Fibroblast of peridontal ligament (primary cell): ENCODE measurements around the gene SOBP.
"Not testable (repeated sequence)": the region's sequence is repeated elsewhere in the genome, so short reads cannot be mapped to it uniquely, and the experiment has no call there.

Source experiments
- DNase-seq: peaks from one replicate; pipeline ENCODE4 v3.0.0-alpha.2; 2010; ENCODE audit errors: extremely low read depth

The SOBP gene

GRCh38 chr6:107550241-107550840 is 60.4 kb downstream of the SOBP start:
- DNase-seq, result no peak

GRCh38 chr6:107550906-107551305 is 61.0 kb downstream of the SOBP start:
- DNase-seq, result no peak

GRCh38 chr6:107553121-107553520 is 63.2 kb downstream of the SOBP start:
- not testable (repeated sequence) for DNase-seq

GRCh38 chr6:107554326-107554725 is 64.4 kb downstream of the SOBP start:
- DNase-seq, result no peak

GRCh38 chr6:107554918-107555317 is 65.0 kb downstream of the SOBP start:
- no peak for DNase-seq

- no peak for DNase-seq
Measured at GRCh38 chr6:107555449-107555848, 65.5 kb downstream of the SOBP start.

GRCh38 chr6:107556082-107556481 is 66.2 kb downstream of the SOBP start:
- no peak for DNase-seq

GRCh38 chr6:107557698-107558097 is 67.8 kb downstream of the SOBP start:
- DNase-seq, result no peak

GRCh38 chr6:107560657-107561056 is 70.7 kb downstream of the SOBP start:
- DNase-seq, result peak; percentile 80

GRCh38 chr6:107561306-107561705 is 71.4 kb downstream of the SOBP start:
- peak; percentile 14 for DNase-seq

- DNase-seq, result peak; percentile 10
Measured at GRCh38 chr6:107563694-107564588, 74.0 kb downstream of the SOBP start.

- DNase-seq, result peak; percentile 16
Measured at GRCh38 chr6:107564589-107564951, 74.7 kb downstream of the SOBP start.

- DNase-seq, result no peak
Measured at GRCh38 chr6:107565165-107565723, 75.3 kb downstream of the SOBP start.

- DNase-seq, result no peak
Measured at GRCh38 chr6:107567643-107568042, 77.7 kb downstream of the SOBP start.

- DNase-seq, result no peak
Measured at GRCh38 chr6:107569473-107569872, 79.6 kb downstream of the SOBP start.

- DNase-seq, result no peak
Measured at GRCh38 chr6:107571354-107571753, 81.4 kb downstream of the SOBP start.

GRCh38 chr6:107572886-107573285 is 83.0 kb downstream of the SOBP start:
- no peak for DNase-seq

GRCh38 chr6:107574856-107575255 is 84.9 kb downstream of the SOBP start:
- DNase-seq, result no peak

- DNase-seq, result peak; percentile 16
Measured at GRCh38 chr6:107576852-107577251, 86.9 kb downstream of the SOBP start.

GRCh38 chr6:107578642-107579341 is 88.9 kb downstream of the SOBP start:
- DNase-seq, result no peak

GRCh38 chr6:107579456-107580056 is 89.6 kb downstream of the SOBP start:
- no peak for DNase-seq

GRCh38 chr6:107582086-107582485 is 92.2 kb downstream of the SOBP start:
- DNase-seq, result no peak
